KBM-7 (cell line): ENCODE measurements around the gene TMEM181.
A peak's percentile ranks its signal among the peaks of the same experiment; 100 is the strongest.
"Not testable (repeated sequence)": the region's sequence is repeated elsewhere in the genome, so short reads cannot be mapped to it uniquely, and the experiment has no call there.

Experiments
- DNase-seq: peaks from one replicate; pipeline ENCODE4 v3.0.0-alpha.2; 2015
- in situ Hi-C: fragments of 300-500 bp; cut with MboI; formaldehyde crosslinking; loops from 2 replicates; pipeline ENCODE4 v1.14.3; 2020; ENCODE audit warnings: low sequenced_read_pairs, low pct_unique_long_range_greater_than_20kb, mixed read lengths

The TMEM181 gene

DNA sequence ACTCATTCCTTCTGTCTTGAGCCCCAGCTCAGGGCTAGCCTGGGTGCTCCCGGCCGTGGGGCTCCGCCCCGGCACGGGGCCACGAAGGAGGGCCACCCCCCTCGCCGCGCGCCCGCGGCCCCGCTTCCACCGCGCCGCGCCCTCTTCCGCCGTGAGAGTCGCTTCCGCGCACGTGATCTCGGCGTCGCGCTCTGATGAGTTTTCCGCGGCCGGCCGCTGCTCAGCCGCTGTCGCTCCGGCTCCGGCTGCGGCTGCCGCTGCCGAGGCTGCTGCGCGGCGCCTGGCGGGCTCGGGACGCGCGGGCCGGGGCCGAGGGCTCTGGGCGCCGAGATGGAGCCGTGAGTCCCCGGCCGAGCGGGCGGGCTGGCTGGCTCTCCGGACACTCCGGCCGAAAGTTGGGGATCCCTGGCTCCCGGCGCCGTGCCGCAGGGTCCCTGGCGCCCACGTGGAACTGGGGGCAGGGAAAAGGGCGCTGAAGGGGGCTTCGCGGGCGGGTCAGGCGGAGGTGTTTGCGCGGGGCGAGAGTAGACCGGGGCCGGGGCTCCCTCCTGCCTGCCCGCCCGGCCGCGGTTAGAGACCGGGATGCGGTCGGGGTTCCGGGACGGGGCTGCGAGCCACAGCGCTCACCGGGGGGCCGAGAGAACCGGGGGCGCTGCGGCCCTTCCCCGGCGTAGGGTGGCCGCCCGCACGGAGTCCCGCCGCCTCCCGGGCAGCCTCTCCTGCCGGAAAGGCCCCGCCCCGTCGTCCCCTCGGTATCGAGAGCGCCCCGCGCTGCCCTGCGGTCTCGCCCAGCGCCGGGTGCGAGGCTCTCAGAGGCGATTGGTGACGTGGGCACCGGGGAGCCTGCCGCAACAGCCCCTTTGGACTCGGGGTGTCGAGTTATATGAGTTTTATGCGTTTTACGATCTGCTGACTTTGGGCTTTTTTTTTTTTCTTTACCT, at the start of gene TMEM181:
TSS of gene TMEM181 (plus strand) at position 197 of the 941 bp plus-strand sequence. CDS start at position 331, 134 bp downstream.
- in situ Hi-C loops: no loop called here
- peak; percentile 82 for DNase-seq

DNA sequence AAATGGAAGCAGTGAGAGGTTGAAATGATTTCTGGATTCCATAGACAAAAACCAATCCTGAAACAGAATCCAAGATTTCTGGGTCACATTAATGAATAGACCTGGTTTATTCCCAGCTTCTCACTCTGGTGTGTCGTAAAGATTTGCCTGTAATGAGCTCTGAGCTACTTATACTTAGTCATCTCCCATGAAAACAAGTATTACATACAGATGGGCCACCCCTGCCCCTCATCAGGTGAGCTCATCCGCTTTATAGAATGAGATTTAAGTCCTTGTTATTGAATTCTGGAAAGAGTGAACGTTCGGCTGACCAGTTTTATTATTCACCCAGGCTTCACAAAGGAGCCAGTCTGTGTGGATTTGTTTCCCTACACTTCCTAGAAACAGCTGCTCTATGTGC, 47.1 kb upstream of the TMEM181 start:
- DNase-seq: no peak
- in situ Hi-C loops: no loop called here

DNA sequence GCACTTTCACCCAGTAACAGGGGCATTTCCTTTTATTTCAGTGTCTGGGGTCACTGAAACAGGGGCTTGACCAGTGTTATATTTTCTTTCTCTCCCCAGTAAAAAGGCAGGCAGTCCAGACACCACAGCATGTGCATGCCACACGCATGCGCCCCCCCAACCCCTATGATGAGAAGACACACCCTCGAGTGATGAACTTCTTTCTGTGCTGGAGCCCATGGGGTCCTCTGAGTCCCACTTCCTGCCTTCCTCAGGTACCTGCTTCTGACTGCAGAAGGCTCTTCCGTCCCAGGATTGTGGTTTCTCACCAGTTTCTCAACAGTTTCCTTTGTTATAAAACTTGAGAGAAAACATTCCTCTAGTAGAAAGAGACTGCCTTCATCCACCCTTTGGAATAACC, 45.7 kb upstream of the TMEM181 start:
- in situ Hi-C loops: no loop called here
- no peak for DNase-seq

DNA sequence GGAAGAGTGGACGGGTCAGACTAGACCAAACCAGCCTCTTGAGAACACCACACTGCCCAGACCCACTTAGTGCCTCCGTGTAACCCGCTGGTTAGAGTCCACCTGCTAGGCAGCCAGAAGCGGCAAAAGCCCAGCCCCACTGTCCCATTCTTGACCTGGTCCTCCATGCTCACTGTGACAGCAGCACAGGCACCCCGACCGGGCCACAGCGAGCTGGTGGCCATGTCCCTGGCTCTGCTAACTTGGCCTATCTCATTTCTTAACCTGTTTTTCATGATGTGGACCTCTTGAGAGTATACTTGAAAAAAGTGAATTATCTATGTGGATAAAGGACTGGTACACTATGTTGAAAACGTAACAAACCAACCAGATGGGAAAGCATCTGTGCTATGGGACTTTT, 44.9 kb upstream of the TMEM181 start:
- in situ Hi-C loops: no loop called here
- DNase-seq: no peak

GRCh38 chr6:158516098-158516497, 43.8 kb upstream of the TMEM181 start:
- no peak for DNase-seq
- in situ Hi-C loops: no loop called here

DNA sequence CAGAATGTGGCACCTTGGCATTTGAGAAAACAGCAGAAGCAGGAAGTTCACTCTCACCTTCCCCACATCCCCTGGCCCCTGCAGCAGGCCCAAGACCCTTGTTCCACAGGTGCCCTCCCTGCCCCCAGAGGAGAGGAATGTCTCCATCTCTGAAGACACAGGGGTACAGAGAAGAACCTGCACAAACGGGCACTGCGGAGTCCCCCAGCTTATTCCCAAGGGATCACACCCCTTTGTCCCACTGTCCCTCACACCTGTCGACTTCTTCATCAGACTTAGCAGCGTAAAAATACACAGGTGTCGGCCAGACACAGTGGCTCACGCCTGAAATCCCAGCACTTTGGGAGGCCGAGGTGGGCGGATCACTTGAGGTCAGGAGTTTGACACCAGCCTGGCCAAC, 42.9 kb upstream of the TMEM181 start:
- no peak for DNase-seq
- in situ Hi-C loops: no loop called here

DNA sequence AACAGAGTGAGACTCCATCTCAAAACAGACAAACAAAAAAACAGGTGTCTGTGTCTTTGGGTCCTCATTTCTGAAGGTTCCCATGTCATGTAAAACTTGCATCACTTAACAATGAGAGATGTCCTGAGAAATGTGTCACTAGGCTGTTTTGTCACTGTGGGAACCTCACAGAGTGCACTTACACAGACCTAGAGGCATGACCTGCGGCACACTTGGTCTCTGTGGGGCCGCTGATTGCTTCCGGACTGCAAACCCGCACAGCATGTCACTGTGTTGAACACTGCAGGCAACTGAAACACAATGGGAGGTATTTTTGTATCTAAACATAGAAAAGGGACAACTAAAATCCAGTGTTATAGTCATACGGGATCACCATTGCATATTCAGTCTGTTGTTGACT, 42.3 kb upstream of the TMEM181 start:
- in situ Hi-C loops: no loop called here
- no peak for DNase-seq

DNA sequence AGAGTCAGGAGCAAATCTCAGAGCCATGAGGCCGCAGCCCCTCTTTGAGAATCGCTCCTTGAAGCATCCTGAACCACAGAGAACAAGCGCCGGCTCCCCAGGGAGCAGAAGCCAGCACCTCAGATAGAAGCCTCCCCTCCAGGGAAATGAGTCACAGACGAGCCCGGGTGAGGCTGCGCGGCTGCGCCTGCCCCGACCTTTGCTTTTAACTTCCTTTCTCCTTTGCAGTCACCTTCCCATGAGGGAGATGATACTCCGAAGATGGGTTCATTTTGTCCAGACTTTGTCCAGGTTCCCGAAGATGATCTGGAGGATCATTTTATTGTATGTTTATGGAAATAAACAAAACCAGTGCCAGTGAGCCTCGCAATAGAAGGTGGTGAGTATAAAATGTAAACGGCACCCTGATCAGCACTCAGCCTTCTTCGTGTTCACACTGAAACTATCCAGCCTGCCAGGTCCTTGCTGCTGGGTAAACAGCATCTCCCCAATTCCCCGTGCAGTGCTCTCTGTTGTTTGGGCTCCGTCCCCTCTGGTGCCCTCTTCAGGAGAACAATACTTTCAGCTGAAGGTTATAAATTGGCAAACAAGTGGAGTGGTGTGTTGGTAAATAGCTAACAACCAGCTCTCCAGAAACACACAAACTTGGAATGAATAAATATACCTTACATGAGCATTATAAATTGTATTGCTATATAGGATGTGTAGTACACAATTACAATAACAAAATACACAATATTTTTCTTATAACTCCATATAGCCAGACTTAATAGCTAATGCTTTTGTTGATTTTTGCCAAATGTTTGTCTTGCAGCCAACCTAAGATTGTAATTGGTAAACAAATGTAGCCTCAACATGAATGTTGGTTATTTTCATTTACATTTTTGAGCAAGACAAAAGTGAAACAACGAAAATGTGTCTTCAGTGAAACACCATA, 41.4 kb upstream of the TMEM181 start:
- peak; percentile 77 for DNase-seq
- in situ Hi-C loops: no loop called here

DNA sequence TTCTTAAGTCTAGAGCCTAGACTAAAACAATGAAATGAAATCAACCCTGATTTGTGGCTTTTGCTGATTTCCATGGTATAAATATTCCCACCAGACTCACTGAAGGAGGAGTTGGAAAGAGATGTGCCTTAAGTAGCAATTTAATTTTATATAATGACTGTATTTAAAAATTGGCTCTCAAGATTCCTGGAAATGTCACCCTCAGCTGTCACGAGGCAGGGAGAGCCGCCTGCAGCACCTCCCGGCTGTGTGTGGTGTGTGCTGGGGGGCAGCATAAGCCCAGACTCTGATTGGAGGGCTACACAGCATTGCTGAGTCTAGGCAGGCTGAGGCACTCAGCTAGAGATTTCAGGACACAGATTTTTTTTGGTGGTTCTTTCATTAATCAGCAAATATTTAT, 40.6 kb upstream of the TMEM181 start:
- no peak for DNase-seq
- in situ Hi-C loops: no loop called here

DNA sequence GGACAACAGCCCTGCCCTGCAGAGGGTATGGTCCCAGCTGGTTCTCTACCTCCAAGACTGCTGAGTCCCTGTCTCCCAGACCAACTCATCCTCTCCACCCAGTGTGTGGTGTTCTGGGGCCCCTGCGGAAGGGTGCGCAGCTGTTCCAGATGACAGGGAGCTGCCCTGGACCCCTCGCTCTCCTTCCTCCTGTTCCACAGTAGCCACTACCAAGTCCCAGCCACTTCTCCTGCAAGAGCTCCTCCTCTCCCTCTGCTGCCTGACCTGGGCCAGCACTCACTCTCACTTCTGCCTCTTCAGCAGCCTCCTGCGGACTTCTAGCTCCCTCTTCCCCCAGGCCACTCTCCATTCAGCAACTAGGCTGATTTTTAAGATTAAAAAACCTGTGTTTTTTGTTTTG, 40.1 kb upstream of the TMEM181 start:
- no peak for DNase-seq
- in situ Hi-C loops: no loop called here

- in situ Hi-C loops, DNase-seq: not testable (repeated sequence)
These were observed 38.9 kb upstream of the TMEM181 start for GRCh38 chr6:158520975-158521374.

DNA sequence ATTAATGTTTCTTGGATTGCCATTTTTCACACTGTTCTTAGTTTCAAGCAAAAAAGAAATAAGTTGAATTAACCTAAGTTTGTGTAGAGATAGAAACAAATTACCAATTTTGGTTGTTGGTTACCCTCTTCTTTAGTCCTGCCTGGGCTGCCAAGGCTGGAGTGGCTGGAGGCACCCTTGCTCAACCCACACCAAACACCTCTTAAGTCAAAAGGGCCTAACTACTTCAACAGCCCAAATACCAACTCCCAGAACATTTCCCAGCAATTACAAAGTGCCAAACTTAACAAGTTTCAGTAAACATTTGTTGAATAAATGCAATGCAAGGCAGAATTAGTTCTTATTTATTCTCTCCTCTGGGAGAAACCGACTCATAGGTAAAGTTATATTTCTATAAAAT, 38.1 kb upstream of the TMEM181 start:
- DNase-seq: no peak
- in situ Hi-C loops: no loop called here

DNA sequence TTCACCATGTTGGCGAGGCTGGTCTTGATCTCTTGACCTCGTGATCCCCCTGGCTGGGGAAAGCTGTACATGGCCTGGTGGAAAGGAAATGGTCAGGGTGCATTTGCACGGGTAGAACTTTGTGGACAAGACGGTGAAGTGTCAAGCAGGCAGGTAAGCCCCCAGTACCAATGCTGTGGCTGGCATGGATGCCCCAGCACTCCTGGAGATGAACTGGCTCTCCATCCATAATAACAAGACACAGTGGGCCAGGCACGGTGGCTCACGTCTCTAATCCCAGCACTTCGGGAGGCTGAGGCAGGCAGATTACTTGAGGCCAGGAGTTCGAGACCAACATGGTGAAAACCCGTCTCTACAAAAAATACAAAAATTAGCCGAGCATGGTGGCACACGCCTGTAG, 37.3 kb upstream of the TMEM181 start:
- no peak for DNase-seq
- in situ Hi-C loops: no loop called here

- DNase-seq: no peak
- in situ Hi-C loops: no loop called here
These were observed 35.6 kb upstream of the TMEM181 start for GRCh38 chr6:158524311-158524710.

DNA sequence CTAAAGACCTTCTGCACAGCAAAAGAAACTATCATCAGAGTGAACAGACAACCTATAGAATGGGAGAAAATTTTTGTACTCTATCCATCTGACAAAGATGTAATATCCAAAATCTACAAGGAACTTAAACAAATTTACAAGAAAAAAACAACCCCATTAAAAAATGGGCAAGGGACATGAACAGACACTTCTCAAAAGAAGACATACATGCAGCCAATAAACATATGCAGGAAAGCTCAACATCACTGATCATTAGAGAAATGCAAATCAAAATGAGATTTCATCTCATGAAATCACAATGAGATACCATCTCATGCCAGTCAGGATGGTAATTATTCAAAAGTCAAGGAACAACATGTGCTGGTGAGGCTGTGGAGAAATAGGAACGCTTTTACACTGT, 32.0 kb upstream of the TMEM181 start:
- DNase-seq, in situ Hi-C loops: not testable (repeated sequence)

DNA sequence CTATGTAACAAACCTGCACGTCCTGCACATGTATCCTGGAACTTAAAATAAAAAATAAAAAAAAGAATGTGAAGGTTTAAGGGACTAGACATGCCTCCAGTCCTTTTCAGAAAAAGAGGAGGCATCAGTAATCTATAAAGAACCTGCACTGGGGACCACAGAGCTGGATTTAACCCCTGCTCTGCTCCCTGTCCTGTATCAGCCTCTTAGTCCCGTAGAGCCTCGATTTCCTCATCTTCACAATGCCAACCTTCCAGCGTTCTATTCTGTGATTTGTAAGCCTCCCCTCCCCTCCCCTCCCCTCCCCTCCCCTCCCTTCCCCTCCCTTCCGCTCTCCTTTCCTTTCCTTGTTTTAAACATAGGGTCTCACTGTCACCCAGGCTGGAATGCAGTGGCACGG, 31.1 kb upstream of the TMEM181 start:
- in situ Hi-C loops: no loop called here
- DNase-seq: no peak

- no peak for DNase-seq
- in situ Hi-C loops: no loop called here
These were observed 30.3 kb upstream of the TMEM181 start for GRCh38 chr6:158529629-158530028.

DNA sequence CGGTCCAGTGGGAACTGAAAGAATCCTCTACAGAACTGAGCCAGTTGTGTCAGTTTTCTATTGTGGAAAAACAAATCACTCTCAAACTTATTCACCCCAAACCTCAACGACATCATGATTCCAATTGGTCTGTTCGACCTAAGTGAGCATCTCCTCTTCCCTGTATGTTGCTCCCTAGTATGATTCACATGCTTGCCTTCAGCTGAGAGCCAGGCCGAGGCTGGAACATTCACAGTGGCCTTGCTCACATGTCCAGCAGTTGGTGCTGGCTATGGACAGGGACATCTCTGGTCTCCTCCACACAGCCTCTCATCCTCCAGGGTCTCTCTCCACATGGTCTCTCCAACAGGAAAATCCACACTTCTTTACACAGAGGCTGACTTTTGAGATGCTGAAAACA, 28.3 kb upstream of the TMEM181 start:
- in situ Hi-C loops: no loop called here
- DNase-seq: no peak

GRCh38 chr6:158531970-158532369, 27.9 kb upstream of the TMEM181 start:
- in situ Hi-C loops: no loop called here

More at GRCh38 chr6:158531970-158532369, 27.9 kb upstream of the TMEM181 start:
- no peak for DNase-seq
